Cardiac muscle cell (in vitro differentiated cells and primary cell): ENCODE data around the gene PACS1. TPM values are rescaled to one million over a fixed set of nuclear protein-coding genes. Genes with fewer than 3 reads are reported as not detected.

Experiments used
- DNase-seq, 2 donors: peaks; one replicate each; pipeline versions ENCODE4 v3.0.0 to v3.0.0-alpha.2; 2010 to 2017; ENCODE audit warnings: low read depth in 1 of 2, low spot score in 1 of 2
- H3K27ac ChIP-seq: fragments of 200-600 bp; sonication (generic); 2 replicates; pipeline ENCODE4 v1.5.1; 2016
- H3K27me3 ChIP-seq: fragments of 200-600 bp; sonication (generic); 2 replicates; pipeline ENCODE4 v1.6.0; 2016; ENCODE audit warnings: control low read depth
- H3K36me3 ChIP-seq: fragments of 200-600 bp; sonication (generic); 2 replicates; pipeline ENCODE4 v1.5.1; 2016; ENCODE audit warnings: control low read depth
- H3K4me1 ChIP-seq: fragments of 200-600 bp; sonication (generic); 2 replicates; pipeline ENCODE4 v1.8.1; 2017; ENCODE audit warnings: low read depth, mild to moderate bottlenecking, mixed run types
- H3K4me3 ChIP-seq: fragments of 200-600 bp; sonication (generic); 2 replicates; pipeline ENCODE4 v1.5.1; 2016; ENCODE audit warnings: mild to moderate bottlenecking
- H3K9me3 ChIP-seq: fragments of 200-600 bp; sonication (generic); 2 replicates; pipeline ENCODE4 v1.5.1; 2017; ENCODE audit warnings: low read depth, mild to moderate bottlenecking, control low read depth
- polyA plus RNA-seq: library from polyadenylated mRNA; unstranded; fragments of >200 nt; fragmentation: Nextera tagmentation; extraction: Ambion mirVana; gene quantifications from 2 replicates; pipeline ENCODE4 v1.2.1, GENCODE V29; 2016
- total RNA-seq: library from RNA; depleted of rRNA; stranded (reverse); fragments of >200 nt; gene quantifications from 2 replicates; pipeline ENCODE4 v1.2.3, GENCODE V29; 2016
- TF ChIP-seq, protein P1 (sequence below): IDR thresholded peaks from 2 replicates; pipeline ENCODE4 v1.5.1; 2012; ENCODE audit warnings: low read depth, mild to moderate bottlenecking, low read length

PACS1 gene
- total and polyA plus RNA-seq, 2 experiments from 2014 or later = 61.6 to 62.1 TPM

DNA sequence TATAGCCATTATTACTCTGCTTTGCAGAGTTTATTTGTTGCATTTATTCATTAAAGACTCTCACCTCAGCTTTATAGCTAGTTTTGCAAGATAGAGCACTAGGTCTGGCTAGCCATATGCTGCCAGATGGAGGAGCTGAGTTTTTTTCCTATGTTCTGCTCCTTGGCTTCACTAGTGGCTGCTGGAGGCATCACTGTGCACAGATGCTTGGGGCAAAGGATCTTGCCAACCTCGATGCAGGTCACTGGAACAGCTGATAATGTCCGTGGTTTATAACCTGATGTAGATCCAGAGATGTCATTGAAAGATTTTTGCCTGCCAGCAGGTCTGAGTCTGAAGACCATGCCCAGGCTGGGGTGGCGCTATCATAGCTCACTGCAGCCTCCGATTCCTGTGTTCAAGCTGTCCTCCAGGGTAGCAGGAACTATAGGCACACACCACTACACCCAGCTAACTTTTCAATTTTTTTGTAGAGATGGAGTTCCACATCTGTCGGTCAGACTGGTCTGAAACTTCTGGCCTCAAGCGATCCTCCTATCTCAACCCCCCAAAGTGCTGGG lies 63.2 kb downstream of the PACS1 start:
- DNase-seq = no peak
- Histone ChIP-seq H3K27ac (no peak overlapping the region), H3K27me3 (no peaks in the 10 kb centered on the region), H3K9me3 (no peaks in the 10 kb centered on the region), H3K4me3 (no peak overlapping the region), H3K4me1 (no peaks in the 10 kb centered on the region), H3K36me3 (no peaks in the 10 kb centered on the region)
- TF ChIP-seq, protein P1, sequence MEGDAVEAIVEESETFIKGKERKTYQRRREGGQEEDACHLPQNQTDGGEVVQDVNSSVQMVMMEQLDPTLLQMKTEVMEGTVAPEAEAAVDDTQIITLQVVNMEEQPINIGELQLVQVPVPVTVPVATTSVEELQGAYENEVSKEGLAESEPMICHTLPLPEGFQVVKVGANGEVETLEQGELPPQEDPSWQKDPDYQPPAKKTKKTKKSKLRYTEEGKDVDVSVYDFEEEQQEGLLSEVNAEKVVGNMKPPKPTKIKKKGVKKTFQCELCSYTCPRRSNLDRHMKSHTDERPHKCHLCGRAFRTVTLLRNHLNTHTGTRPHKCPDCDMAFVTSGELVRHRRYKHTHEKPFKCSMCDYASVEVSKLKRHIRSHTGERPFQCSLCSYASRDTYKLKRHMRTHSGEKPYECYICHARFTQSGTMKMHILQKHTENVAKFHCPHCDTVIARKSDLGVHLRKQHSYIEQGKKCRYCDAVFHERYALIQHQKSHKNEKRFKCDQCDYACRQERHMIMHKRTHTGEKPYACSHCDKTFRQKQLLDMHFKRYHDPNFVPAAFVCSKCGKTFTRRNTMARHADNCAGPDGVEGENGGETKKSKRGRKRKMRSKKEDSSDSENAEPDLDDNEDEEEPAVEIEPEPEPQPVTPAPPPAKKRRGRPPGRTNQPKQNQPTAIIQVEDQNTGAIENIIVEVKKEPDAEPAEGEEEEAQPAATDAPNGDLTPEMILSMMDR = no peak

DNA sequence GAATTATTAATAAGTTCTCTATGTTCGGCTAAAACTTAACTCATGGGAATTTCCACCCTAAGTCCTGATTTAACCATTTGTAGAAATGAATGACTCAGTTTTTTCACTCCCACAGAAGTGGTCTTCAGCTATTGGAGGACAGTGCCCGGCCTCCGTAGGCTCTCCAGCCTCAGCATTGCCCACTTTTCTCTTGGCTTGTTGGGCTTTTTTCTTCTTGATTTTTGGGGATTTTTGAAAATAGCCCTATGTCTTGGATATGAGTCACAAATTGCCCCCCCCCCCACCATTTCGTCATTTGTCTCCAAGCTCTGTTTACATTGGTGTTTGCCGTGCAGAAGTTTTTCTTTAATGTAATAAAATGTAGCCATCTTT lies 66.7 kb downstream of the PACS1 start:
- Histone ChIP-seq H3K27ac (no peak overlapping the region), H3K36me3 (no peaks in the 10 kb centered on the region), H3K9me3 (no peaks in the 10 kb centered on the region), H3K4me3 (no peak overlapping the region), H3K27me3 (no peaks in the 10 kb centered on the region), H3K4me1 (no peaks in the 10 kb centered on the region)
- DNase-seq = peak in 1 of 2 donors; percentile 68
- TF ChIP-seq, protein P1 = no peak

DNA sequence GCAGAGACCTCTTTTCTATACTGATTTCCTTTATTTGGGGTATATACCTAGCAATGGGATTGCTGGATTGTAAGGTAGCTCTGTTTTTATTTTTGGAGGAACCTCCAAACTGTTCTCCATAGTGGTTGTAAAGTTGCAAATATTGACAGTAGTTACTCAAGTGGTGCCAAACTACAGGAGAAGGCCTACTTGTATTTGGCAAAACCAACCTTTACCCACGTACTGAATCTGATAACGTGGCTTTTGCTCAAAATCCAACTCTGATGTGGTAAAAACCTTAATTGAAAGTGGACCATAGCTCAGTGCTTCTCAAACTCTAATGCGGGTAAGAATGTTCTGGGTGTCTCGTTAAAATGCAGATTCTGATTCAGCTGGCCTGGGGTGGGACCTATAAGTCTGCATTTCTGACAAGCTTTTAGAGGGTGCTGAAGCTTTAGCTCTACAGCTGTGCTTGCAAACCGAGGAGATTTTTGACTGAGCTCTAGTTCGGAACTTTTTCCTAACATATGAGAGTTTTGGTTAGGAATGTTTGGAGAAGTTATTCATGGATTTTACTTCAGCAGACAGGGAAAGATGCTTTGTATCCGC lies 69.8 kb downstream of the PACS1 start:
- no peaks in the 10 kb centered on the region for H3K9me3 ChIP-seq
- H3K36me3 ChIP-seq = no peaks in the 10 kb centered on the region
- no peaks in the 10 kb centered on the region for H3K27me3 ChIP-seq
- no peak overlapping the region for H3K27ac ChIP-seq
- H3K4me3 ChIP-seq = no peak overlapping the region
- peaks cover 8% of the 10 kb centered on the region for H3K4me1 ChIP-seq
- TF ChIP-seq, protein P1 = no peak
- no peak for DNase-seq

DNA sequence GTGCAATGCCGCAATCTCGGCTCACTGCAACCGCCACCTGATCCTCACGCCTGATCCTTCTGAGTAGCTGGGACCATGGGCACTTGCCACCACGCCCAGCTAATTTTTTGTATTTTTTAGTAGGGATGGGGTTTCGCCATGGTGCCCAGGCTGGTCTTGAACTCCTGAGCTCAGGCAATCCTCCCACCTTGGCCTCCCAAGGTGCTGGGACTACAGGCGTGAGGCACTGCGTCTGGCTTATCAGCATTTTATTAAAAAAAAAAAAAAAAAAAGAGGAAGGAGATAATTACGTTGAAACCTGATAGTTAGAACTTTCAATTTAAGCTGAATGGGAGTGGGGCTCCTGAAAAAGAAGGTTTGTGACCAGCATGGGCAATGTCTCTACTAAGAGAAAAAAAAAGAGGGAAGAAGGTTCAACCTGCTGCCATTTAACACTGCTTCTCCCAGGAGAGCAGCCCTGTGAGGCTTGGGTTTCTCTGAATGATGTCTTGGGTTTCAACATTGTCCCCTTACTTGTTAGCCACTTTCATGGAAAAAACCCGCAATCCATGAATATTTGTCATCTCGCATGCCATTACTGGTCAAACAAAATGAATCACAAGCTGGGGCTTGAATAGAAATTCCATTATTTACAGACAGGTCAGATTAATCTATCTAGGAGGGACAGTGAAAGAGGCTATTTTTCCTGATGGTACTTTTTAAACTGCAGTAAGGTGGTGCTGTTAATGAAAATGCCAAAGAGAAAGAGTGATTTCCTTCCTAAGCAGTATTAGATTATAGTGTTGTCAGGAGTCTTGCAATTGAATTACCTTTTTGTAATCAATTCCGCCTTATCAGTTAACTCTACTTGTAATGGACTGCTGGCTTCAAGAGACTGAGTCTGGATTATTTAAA lies 72.5 kb downstream of the PACS1 start:
- Histone ChIP-seq H3K27me3 (no peaks in the 10 kb centered on the region), H3K9me3 (no peaks in the 10 kb centered on the region), H3K4me3 (no peak overlapping the region), H3K27ac (no peak overlapping the region), H3K36me3 (no peaks in the 10 kb centered on the region), H3K4me1 (peaks cover 8% of the 10 kb centered on the region)
- DNase-seq = peak in 1 of 2 donors; percentile 3
- TF ChIP-seq, protein P1 = no peak

DNA sequence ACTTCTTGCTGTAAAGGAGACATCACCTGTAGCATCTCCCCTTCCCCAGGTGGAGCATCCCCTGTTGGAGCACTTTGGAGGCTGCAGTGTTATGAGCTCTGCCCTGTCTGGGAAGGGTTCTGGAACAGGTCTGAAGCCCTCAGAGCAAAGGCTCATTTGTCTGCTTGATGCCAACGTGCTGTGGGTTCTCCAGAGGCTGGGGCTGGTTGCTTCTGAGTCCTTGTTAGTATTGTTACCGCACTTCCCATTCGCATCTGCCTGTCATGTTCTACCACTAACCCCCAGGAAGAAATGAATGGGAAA lies 73.1 kb downstream of the PACS1 start:
- Histone ChIP-seq H3K4me1 (peaks cover 8% of the 10 kb centered on the region), H3K36me3 (no peaks in the 10 kb centered on the region), H3K9me3 (no peaks in the 10 kb centered on the region), H3K27me3 (no peaks in the 10 kb centered on the region), H3K4me3 (no peak overlapping the region), H3K27ac (no peak overlapping the region)
- no peak for DNase-seq
- TF ChIP-seq, protein P1 = no peak
